ENCODE results near the gene C19orf67.
A peak's percentile ranks its signal among the peaks of the same experiment; 100 is the strongest.

The C19orf67 gene

DNA sequence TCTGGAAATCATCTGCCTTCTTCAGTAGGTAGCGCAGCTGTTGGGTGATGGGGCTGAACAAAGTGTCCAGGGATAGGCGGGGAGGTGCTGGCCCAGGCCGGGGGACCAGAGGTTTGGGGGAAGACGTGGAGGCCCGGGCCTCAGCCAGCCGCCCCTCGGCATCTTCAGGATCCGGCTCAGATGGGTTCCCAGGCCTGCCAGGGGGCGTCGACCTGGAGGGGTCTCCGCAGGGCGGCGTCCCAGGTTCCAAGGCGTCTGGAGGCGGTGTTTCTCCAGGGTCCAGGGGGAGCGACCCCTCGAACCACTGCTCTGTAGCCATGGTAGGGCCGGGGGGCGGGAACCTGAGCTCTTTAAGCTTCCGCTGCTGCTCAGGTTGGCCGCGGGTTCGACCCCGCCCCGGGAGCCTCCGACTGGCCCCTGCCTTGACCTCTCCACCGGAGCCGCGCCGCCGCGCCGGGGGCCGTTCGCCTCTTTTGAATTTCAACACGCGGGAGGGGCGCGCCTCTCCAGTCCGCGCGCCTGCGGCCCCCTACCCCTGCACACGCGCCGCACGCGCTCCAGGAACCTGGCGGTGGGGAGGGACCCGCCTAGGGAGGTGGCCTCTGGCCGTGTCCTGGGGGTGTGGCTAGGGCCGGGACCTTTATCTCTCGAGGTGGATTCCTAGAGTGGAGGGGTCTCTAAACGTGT is at the start of gene C19orf67:
Gene C19orf67, minus strand, starts transcription at position 475 of the 687 bp plus-strand sequence. Its CDS starts 156 bp downstream, at position 319.
- DNase-seq (ENCODE audit: low spot score) = no peak

DNA sequence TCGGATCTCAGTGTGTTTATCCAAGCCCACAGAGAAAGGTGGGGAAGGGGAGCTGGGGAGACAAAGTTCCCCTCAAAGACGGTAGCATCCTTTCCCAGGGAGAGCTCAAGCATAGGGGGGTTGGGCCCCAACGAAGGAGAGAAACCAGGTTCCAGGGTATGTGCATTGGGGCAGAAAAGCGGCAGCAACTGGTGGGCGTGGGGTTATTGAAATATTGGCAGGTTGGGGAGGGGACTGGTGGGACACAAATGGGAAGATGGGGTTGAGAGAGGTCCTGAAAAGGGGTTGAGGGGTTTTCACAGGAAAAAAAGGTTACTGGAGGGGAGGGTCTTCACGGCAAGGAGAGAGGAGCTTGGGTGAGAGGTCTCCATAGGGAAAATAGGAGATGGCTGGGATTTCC is 49.8 kb upstream of the C19orf67 start:
- peak; percentile 4 for DNase-seq (ENCODE audit: low spot score)

DNA sequence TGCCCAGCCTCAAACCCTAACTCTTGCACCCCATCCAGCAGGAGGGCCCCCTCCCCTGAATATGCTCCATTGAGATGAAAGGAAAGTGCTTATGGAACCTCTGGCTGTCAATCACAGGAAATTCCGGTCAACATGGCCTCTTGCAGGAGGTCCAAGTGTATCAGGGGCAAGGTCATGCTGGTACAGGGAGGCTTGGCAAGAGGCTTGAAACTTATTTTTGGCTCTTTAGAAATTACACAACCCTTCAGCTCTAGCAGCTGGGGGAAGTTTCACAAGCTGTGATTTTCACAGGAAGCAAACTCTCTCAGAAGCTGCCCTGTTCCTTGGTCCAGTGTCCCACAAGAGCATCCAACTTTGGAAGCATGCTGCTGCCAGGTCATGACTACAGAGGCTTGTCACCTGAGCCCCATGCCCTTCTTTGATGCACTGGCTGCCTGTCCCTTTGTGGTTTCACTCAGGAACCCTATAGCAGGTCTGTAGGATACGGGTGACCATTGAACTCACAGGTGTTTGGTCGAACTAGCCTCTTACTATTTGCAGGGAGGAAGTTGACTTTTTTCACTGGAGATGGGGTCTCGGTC is 42.4 kb upstream of the C19orf67 start:
- no peak for DNase-seq (ENCODE audit: low spot score)

DNA sequence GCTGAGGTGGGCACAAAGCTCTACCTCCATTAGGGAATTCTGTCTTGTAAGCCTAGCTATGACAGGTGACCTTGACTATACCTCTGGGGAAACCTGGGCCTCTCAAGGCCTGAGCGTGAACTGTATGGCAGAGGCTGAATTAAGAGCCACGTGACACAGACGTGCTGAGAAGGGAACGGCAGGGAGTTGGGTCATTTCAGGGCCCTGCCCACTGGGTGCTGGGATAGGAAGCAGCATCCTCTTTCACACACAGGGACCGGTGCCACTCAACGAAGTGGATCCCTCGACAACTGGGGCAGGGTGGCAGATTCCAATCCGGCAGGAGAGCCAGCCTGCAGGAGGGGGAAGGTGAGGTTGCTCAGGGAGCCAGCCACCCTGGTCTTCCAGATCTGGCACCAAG is 41.6 kb upstream of the C19orf67 start:
- peak; percentile 3 for DNase-seq (ENCODE audit: low spot score)

DNA sequence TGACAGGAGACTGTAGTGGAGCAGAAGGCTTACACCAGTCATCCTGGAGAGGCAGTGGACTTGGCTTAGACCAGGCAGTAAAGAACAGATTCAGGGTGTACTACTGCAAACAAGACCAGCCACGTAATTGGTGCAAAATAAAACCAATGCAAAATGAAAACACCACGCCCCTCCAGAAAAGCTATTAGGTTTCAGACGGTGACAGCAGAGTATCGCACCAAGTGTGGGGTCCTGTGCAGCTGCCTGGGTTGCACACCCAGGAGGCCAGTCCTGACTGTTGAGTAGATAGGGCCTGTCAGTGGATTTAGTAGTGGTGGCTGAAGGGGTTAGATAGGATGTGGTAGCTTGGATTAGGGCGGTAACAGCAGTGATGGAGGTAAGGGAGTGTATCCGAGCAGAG is 37.3 kb upstream of the C19orf67 start:
- no peak for DNase-seq (ENCODE audit: low spot score)

DNA sequence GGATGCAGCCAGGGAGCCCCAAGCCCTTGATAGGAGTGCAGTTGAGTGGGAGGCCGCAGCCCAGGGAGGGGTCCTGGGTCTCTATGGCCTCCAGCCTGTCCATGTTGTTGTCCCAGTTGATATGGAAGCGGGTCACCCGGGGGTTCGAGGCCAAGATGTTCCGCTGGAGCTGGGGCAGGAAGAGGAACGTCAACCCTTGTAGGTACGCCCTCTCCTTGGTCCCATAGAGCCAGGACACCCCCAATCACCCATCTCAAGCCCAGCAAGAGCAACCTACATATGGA is 34.9 kb upstream of the C19orf67 start:
- no peak for DNase-seq (ENCODE audit: low spot score)

DNA sequence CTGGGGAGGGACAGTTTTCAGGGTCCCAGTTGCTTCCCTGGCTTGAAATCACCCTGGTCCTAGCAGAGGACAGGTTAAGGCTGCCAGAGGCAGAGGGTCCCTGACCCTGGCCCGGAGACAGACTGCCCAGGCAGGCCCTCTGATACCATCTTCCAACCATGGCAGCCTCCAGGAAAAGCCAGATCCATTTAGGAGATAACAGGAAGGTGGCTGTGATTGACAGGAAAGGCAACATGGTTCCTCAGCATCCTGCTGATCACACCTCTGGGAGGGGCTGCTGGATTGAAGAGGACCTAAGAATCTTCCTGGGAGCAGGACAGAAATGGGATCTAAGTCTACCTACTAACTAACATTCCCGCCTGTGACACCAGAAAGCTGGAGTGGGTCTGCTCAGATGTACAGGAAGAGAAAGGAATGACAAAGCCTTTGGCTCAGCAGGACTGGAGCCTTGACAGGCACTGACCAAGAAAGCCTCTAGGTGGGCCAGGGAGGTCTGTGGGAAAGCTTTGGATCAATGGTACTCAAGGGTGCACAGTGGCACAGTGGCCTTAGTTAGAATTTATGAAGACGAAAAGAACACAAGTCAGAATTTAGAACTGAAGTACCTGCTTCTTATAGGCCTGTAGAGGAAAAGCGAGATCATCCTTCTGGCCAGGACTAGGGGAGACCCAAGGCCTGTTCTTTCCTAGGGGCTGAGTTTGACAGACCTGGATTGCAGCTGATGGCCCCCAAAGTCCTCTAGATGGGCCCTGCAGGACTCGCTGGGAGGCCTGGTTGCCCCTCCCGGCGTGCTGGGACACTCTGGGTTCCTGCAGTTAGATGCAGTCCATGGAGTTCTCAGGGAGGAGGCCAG is 34.3 kb upstream of the C19orf67 start:
- DNase-seq (ENCODE audit: low spot score) = no peak

DNA sequence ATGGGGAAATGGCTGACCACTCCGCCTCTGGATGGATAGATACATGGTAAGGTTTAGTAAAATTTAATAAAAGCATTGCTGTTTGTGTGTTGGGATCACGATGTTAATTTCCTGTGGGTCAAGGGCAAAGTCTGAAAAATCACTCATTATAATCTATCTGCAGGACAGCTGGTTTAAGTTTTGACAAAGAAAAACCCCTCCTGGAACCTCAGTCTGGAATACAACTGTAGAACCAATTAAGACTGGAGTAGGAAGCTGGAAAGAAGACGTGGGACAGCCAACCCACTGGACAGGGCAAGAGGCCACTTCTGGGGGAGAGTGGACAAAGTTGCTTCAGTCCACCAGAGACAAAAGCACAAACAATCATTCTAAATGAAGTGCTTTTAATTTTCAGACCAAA is 33.6 kb upstream of the C19orf67 start:
- DNase-seq (ENCODE audit: low spot score) = no peak

DNA sequence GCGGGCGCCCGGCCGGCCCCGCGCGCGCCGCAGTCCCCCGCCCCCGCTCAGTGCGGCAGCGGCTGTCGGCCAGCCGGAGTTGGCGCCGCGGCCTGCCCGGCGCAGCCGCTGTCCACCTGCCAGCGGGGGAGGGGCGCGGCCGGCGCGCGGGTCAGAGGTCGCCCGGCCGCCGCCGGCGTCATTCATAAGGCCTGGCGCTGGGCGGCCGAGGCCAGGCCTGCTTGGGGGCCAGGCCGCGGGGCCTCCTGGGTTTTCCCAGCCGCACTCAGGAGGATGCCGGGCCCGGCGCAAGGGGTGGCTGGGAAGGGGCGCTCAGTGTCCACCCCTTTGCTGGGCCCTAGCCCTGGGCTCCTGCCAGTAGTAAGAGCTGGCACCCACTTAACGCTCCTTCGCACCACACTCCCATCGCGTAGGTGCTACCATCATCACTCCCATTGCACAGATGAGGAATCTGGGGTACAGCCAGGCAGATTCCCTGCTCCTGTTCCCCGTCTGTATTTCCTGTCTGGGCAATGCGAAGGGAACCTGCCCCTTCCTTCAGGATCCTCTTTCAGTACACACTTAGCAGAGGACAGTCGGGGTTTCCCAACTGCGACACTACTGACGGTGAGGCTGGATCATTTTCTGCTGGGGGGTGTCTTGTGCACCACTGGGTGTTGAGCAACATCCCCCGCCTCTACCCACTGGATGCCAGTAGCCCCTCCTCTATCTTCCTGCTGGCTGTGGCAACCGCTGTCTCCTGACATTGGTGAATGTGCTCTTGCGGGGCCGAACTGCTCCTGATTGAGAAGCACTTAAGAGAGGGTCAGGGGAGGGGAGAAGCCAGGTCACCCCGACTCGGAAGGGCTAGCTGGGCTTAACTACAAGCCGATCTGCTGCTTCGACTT is 32.8 kb upstream of the C19orf67 start:
- no peak for DNase-seq (ENCODE audit: low spot score)

DNA sequence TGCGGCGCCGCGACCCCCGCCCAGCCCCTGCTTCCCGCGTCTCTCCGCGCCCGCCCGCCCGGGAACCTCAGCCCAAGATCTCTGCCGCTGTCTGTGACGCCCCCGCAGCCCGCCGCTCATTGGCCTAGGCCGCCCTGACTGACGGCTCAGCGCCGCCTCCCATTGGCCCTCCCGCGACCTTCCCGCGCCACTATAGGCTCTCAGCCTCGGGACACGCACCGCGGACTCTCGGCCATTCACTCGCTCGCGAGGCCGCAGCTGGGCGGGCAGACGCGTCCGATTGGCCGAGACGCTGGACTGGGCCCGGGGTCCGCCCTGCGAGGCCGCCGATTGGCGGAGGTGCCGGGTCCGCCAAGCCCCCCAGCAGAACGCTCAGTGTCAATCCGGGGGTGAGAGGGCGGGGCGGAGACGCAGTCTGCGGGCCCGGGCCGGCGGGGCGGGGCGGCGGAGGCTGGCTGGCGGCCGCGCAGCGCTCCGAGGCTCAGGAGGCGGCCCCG is 32.1 kb upstream of the C19orf67 start, which contains the start of gene PRKACA:
Gene PRKACA, minus strand, starts transcription at position 95 of the 497 bp plus-strand sequence. CDS start 215 bp downstream, outside the sequence.
- DNase-seq (ENCODE audit: low spot score) = peak; percentile 99

DNA sequence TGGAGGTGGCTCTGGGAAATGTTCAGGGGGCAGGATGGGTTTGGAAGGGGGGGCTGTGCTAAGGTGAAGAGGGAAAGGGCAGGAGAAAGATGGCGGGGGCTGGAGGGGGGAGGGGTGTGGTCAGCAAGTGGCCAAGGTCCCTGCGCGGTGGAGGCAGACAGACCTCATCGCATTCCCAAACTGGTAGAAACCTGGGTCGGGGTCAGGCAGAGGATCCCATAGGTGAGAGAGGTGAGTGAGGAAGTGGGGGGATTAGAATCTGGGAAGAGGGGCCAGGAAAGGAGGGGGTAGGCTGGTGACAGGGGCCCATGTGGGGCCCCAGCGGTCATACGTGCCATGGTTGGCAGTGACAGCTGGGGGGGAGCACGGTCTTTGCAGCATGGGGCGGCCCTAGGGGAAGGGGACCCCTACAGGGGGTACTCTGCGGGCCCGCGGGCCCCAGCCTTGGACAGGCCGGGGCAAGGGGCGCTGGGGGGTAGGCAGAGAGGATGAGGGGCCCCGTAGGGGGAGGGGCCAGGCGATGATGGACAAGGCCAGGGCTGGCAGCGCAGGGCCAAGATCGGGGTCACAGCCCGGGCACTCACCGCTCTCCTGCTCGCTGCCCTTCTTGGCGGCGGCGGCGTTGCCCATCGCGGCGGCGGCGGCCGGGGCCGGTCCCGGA is 31.5 kb upstream of the C19orf67 start:
- no peak for DNase-seq (ENCODE audit: low spot score)

DNA sequence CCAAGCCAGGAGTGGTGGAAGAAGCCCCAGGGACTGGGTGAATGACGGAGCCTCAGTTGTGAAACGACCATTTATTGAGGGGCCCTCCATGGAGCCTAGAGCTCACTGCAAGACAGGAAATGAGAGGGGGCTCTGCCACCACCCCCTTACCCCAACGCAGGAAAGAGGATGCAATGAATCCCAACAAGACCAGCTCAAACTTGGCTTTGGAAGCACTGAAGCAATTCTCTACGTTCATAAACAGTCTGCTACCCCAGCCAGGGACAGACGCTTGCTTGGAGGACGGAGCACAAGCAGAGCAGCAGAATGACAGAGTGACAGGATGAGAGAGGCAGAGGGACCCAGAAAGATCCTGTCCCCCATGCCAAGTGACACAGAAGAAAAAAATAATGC is 30.9 kb upstream of the C19orf67 start:
- no peak for DNase-seq (ENCODE audit: low spot score)

DNA sequence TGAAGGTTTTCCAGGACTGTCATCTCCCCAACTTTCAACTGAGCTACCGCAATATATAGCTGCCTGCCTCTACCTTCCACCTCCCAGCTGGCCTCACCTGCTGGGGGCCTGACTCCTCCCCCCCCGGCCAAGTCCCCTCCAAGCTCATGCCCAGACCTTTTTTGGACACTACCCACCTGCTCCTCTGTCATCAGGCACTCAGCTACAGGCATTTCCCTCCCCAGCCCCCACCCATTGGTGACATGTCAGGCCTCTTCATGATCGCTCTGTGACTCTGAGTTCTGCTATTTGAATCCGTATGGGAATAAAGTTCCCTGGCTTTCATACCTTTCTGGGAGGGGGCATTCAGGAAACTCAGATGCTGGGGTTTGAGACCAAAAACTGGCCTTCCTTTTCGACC is 30.2 kb upstream of the C19orf67 start:
- no peak for DNase-seq (ENCODE audit: low spot score)

DNA sequence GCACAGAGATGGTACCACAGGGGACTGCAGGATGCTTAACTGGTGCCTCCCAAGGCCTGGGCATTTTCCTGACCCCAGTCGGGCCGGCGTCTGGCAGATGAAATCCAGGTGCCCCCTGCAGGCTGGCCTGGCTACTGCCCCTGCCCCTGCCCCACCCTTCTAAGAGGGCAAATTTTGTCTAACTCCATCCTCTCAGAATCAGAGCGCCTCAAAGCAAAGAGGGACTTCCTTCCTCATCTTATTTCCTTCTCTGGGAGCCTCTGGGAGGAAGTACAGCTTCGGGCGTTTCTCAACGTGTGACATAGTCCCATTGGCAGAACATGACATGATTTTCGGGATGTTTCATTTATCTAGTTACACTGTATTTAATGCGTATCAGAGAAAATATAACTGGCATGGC is 29.3 kb upstream of the C19orf67 start:
- DNase-seq (ENCODE audit: low spot score) = no peak

DNA sequence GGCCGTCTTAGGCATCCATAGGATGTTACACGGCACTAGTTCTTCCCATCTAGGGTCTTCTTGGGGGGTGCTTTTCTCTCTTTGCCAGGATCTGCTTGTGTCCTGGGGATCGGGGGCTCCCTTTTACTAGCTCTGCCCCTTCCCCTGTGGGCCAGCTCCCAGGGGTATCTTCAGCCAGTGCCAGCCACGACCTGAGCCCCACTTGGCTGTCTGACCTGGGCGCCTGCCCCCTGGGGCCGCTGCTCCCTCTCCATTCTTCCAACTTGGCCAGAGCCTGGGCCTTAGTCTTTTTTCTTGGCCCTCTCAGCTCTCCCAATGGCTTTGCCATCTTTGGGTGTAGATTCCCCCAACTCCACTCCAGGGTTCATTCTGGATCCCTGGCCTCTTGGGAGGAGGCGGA is 28.9 kb upstream of the C19orf67 start:
- no peak for DNase-seq (ENCODE audit: low spot score)

DNA sequence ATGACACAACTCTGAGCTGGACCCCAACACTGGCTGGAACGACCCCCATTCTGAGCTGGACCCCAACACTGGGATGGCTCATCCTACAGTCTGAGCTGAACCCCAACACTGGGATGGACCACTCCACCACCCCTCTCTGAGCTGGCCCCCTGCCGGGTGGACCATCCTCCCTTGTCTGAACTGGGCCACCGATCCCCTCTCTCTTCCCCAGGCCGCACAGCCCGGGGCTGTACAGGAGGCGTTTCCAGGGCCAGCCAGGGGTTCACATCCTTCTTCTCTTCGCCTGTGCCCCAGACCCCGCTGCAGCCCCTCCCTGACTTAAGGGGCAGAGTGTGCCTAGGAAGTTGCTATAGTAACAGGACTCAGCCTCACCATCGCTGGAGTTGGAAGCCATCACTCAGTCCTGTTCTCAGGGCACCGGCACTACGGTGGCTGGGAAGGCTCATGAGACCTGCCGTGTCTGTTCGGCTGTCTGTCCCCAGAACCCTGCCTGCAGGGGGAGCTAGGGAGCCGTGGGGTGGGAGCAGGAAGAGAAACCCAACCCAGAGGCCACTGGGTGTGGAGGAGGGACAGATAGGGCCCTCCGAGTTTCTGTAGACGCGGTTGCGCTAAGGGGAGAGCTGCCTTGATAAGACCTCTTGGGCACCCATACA is 28.3 kb upstream of the C19orf67 start:
- no peak for DNase-seq (ENCODE audit: low spot score)

DNA sequence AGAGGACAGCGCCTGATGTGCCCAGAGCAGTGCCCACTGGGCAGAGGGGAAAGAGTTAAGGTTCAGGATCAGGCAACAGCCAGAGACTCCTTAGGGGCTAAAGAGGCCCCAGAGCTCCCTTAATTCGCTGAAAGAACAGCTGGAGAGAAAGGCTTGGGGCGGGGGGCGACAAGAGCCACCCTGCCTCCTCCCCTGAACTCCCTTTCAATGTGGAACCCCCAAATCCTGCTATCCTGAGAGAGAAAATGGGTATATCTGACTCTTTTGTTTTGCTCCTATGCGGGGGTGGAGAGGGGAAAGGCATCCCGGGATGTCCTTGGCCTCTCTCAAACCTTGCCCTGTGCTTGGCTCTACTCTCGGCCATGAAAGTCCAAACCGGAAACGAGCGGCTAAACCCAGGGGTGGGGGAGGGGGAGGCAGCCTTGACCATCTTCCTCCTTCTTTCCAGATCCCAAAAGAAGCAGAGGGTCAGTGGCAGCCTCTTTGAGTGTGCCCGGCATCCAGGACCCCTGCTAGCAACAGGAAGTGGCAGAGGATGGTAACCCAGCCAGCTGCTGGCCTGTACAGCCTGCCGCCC is 27.3 kb upstream of the C19orf67 start:
- DNase-seq (ENCODE audit: low spot score) = no peak

DNA sequence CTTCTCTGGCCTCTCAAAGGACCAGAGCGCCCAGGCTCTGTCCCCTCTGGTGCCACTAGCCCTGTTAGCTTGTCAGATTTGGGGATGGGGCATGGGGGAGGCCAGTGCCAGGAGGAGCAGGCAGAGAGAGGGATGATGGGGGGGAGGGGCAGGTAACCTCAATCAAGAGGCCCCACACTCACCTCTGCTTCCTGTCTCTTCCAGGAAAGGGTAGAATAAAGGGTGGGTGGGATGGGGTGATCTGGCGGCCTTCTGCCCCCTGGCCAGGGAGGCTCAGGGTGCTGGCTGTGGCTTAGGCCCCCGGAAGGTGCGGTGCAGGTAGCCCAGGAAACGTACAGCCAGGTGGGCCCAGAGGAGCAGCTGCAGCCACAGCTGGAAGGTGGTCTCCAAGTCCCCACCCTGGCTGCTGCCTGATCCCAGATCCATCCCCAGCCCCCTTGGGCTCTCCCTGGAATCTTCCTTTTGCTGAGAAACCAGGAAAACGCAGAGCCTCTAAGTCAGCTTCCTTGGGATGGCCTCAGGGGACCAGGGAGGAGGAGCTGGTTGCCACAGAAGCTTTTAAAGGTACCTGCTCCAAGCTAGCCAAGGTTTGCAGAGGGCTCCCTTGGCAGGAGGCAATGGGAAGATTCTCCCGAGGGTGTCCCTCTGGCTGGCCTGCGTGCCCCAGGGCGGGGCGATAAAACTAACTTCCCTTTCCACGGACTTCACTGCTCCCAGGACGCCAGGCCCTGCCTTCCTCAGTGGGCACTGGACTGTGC is 26.6 kb upstream of the C19orf67 start:
- no peak for DNase-seq (ENCODE audit: low spot score)

DNA sequence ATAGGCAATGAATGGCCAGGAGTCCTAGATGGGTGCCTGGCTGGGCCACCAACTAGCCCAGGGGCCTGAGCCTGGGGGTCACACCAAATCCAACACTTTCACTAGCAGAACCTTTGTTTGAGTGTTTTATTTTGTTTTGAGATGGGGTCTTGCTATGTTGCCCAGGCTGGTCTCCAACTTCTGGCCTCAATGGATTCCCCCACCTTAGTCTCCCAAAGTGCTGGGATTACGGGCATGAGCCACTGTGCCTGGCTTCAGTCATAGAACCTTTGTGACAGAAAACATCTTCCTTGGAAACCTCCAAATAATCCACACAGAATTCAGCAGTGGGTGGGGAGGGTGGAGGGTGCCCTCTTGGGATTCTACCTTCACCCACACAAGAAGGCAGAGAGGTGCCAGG is 25.9 kb upstream of the C19orf67 start:
- DNase-seq (ENCODE audit: low spot score) = no peak

DNA sequence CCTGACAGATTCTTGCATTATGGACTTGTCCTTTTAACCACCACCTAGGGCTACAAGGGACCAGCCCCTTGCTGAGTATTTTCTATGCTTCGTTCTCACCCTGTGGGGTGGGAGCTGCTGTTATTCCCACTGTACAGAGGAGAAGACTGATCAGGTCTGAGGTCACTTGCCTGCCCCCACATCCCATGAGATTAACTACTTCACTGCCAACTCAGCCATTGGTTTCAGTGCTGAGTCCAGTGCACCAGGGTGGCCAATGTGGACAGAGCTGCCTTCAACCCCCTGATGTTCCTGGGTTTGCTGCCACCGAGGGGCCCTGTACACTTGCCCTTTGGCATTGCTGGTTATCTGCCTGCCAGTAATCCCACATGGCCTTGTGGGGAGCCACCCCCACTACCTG is 25.1 kb upstream of the C19orf67 start:
- DNase-seq (ENCODE audit: low spot score) = no peak
